Activated B cell treated with CpG ODN at 0.5 μM for 24 hours (primary cell): ENCODE data around the gene LRP5. TPM values are rescaled to one million over a fixed set of nuclear protein-coding genes. Genes with fewer than 3 reads are reported as not detected.
"Not testable (repeated sequence)": the region's sequence is repeated elsewhere in the genome, so short reads cannot be mapped to it uniquely, and the experiment has no call there.

Source experiments
- ATAC-seq: fragments of 200-7000 bp; cut with Tn5 transposase; one replicate; pipeline ENCODE4 v1.10.0; 2021; ENCODE audit warnings: low read depth, mild to moderate bottlenecking, moderate library complexity
- CTCF ChIA-PET: fragments of 350-600 bp; sonication (Branson Sonifier 250); formaldehyde crosslinking; loops from one replicate; lab custom pipeline; 2021; ENCODE audit warnings: antibody characterized with exemption; lab: Charles Lee
- POLR2A ChIA-PET: fragments of 350-600 bp; sonication (Branson Sonifier 250); formaldehyde crosslinking; loops from one replicate; lab custom pipeline; 2021; ENCODE audit warnings: antibody characterized with exemption; lab: Charles Lee
- DNase-seq: peaks from one replicate; pipeline ENCODE4 v3.0.0; 2022
- H3K27ac Mint-ChIP-seq: one replicate; pipeline ENCODE4 v1.8.0; 2020; ENCODE audit warnings: mixed read lengths
- H3K27me3 Mint-ChIP-seq: one replicate; pipeline ENCODE4 v1.8.0; 2021; ENCODE audit warnings: mixed read lengths
- H3K36me3 Mint-ChIP-seq: one replicate; pipeline ENCODE4 v1.8.0; 2021; ENCODE audit warnings: low read depth, mixed read lengths
- H3K4me1 Mint-ChIP-seq: one replicate; pipeline ENCODE4 v1.8.0; 2021; ENCODE audit warnings: mixed read lengths
- H3K4me3 Mint-ChIP-seq: one replicate; pipeline ENCODE4 v1.8.0; 2020; ENCODE audit warnings: mild to moderate bottlenecking, mixed read lengths
- H3K9me3 Mint-ChIP-seq: one replicate; pipeline ENCODE4 v1.8.0; 2020; ENCODE audit warnings: mixed read lengths
- CTCF ChIP-seq: fragments of 200-600 bp; IDR thresholded peaks from one replicate; pipeline ENCODE4 v1.8.0; 2022; ENCODE audit warnings: antibody characterized with exemption, mild to moderate bottlenecking
- intact Hi-C: fragments of 100-400 bp; cut with micrococcal nuclease; formaldehyde crosslinking; loops from one replicate; pipeline ENCODE4 v1.15.1; 2024
- total RNA-seq: library from RNA; stranded (reverse); gene quantifications from 2 replicates; pipeline ENCODE4 v1.2.3, GENCODE V29; 2022

Gene LRP5
- total RNA-seq, 1 donor from 2014 or later, result 8.7 TPM

GRCh38 chr11:68470304-68470811, 158.0 kb downstream of the LRP5 start:
- no peaks in the 10 kb centered on the region for H3K9me3 Mint-ChIP-seq
- DNase-seq, result no peak
- H3K4me1 Mint-ChIP-seq, result peaks cover 85% of the 10 kb centered on the region
- intact Hi-C loops, result no loop called here
- H3K27ac Mint-ChIP-seq, result peak overlapping the region; percentile 64
- H3K27me3 Mint-ChIP-seq, result no peaks in the 10 kb centered on the region
- ChIA-PET CTCF (no interaction called here), POLR2A (interaction anchor here (0.6 to 0.7 kb wide), 2 partner anchors 274 to 1230 kb away, joined by 5 to 13 read pairs; no protein-coding TSS in a partner anchor)
- H3K36me3 Mint-ChIP-seq, result peaks cover 43% of the 10 kb centered on the region
- peak overlapping the region; percentile 7 for H3K4me3 Mint-ChIP-seq
- TF ChIP-seq CTCF, result no peak
- no peak for ATAC-seq

- no peak for TF ChIP-seq CTCF
- CTCF ChIA-PET, result no interaction called here
- H3K4me1 Mint-ChIP-seq, result peaks cover 77% of the 10 kb centered on the region
Measured at GRCh38 chr11:68471360-68472340, 159.3 kb downstream of the LRP5 start.

GRCh38 chr11:68472778-68473177, 160.4 kb downstream of the LRP5 start:
- intact Hi-C loops, result no loop called here

More at GRCh38 chr11:68471360-68472340, 159.3 kb downstream of the LRP5 start:
- Mint-ChIP-seq H3K27ac (peak overlapping the region; percentile 60), H3K27me3 (no peaks in the 10 kb centered on the region), H3K4me3 (peak overlapping the region; percentile 64), H3K36me3 (peaks cover 41% of the 10 kb centered on the region), H3K9me3 (no peaks in the 10 kb centered on the region)
- DNase-seq, result no peak
- no peak for ATAC-seq
- POLR2A ChIA-PET, result interaction anchor here (0.7 kb wide), 1 partner anchor 276 kb away, joined by 13 read pairs; no protein-coding TSS in a partner anchor
- intact Hi-C loops, result no loop called here

DNA sequence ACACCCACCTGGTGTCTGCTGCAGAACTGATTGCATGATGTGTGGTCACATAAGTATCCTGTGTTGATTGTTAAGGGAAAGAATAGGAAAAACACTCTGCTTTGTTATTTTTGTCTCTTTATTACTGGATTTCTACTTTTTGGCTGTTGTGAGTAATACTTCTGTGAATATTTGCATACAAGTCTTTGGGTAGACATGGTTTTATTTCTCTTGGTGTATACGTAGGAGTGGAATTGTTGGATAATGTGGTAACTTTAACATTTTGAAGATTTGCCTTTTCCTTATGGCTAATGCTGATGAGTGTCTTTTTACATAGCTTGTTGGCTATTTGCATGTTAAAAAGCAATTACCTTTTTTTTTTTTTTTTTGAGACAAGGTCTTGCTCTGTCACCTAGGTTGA, 161.3 kb downstream of the LRP5 start:
- POLR2A ChIA-PET, result interaction anchor here (0.6 kb wide), 1 partner anchor 60 kb away, joined by 3 read pairs; no protein-coding TSS in a partner anchor

More at GRCh38 chr11:68472778-68473177, 160.4 kb downstream of the LRP5 start:
- DNase-seq (no peak), ATAC-seq (no peak)
- peaks cover 75% of the 10 kb centered on the region for H3K4me1 Mint-ChIP-seq
- no peaks in the 10 kb centered on the region for H3K9me3 Mint-ChIP-seq
- H3K4me3 Mint-ChIP-seq, result no peak overlapping the region
- ChIA-PET POLR2A (interaction anchor here (0.7 kb wide), 1 partner anchor 19 kb away, joined by 3 read pairs; no protein-coding TSS in a partner anchor), CTCF (no interaction called here)
- no peak for TF ChIP-seq CTCF
- H3K36me3 Mint-ChIP-seq, result peaks cover 42% of the 10 kb centered on the region
- H3K27ac Mint-ChIP-seq, result peak overlapping the region; percentile 42
- no peaks in the 10 kb centered on the region for H3K27me3 Mint-ChIP-seq

DNA sequence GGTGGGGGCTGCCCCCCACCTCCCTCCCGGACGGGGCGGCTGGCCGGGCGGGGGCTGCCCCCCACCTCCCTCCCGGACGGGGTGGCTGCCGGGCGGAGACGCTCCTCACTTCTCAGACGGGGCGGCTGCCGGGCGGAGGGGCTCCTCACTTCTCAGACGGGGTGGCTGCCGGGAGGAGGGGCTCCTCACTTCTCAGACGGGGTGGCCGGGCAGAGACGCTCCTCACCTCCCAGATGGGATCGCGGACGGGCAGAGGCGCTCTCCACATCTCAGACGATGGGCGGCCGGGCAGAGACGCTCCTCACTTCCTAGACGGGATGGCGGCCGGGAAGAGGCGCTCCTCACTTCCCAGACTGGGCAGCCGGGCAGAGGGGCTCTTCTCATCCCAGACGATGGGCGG, 163.2 kb downstream of the LRP5 start:
- Mint-ChIP-seq H3K36me3 (peaks cover 57% of the 10 kb centered on the region), H3K4me1 (peaks cover 70% of the 10 kb centered on the region)
- DNase-seq, H3K9me3 Mint-ChIP-seq, ATAC-seq, POLR2A ChIA-PET, H3K27ac Mint-ChIP-seq, H3K27me3 Mint-ChIP-seq, CTCF ChIA-PET, intact Hi-C loops, H3K4me3 Mint-ChIP-seq: not testable (repeated sequence)

More for the DNA sequence above, 161.3 kb downstream of the LRP5 start:
- Mint-ChIP-seq H3K4me3 (no peak overlapping the region), H3K27ac (peak overlapping the region; percentile 61), H3K36me3 (peaks cover 44% of the 10 kb centered on the region), H3K27me3 (no peaks in the 10 kb centered on the region), H3K4me1 (peaks cover 71% of the 10 kb centered on the region), H3K9me3 (no peaks in the 10 kb centered on the region)
- CTCF ChIA-PET, result no interaction called here
- intact Hi-C loops, result no loop called here
- ATAC-seq, result no peak
- no peak for DNase-seq
- no peak for TF ChIP-seq CTCF
